Measurements from ENCODE around the gene BCL11A. TPM values are rescaled to one million over a fixed set of nuclear protein-coding genes. Genes with fewer than 3 reads are reported as not detected.

BCL11A gene
- polyA plus RNA-seq, 2 of the 4 experiments (the other 2 are of a cell fraction) = 0.12 to 0.13 TPM

DNA sequence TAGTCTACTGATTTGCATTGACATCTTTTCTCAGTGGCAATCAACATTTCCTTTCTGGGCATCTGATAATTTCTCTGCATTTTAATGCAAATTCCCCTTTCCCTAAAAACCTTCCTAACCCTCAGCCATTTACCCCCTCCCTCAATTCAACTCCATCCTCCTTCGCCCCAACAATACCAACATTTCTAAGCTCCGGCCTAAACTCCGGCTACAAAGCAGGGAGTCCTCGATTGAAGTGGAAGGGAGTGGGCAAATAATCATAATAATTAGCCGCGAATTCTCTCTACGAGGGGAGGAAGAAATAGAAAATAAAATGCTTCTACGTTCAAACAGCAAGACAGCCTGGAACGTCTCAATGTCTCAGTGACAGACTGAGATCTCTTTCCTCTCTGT is 4.6 kb downstream of the BCL11A start:
- no peak overlapping the region for H3K27ac ChIP-seq
- FAIRE-seq = no peak
- H3K4me1 ChIP-seq = peaks cover 29% of the 10 kb centered on the region
- CTCF ChIA-PET = interaction anchor here (0.9 to 2.6 kb wide), 6 partner anchors 9 to 33 kb away, joined by 3 to 37 read pairs (median 10); no protein-coding TSS in a partner anchor
- POLR2A ChIA-PET = no interaction called here
- ATAC-seq = no peak
- H3K4me3 ChIP-seq = no peak overlapping the region
- H3K4me2 ChIP-seq = no peak overlapping the region
- DNase-seq (ENCODE audit: low read depth in 1 of 2, low spot score in 1 of 2) = no peak
- H3K9me3 ChIP-seq = no peaks in the 10 kb centered on the region
- WGBS (ENCODE audit: missing lambda C conversion rate) = 75% methylated on average over 9 of the region's 9 CpGs
- no peak for TF ChIP-seq EP300 (IDR thresholded peaks at IDR 0.05)
- TF ChIP-seq BHLHE40 (IDR thresholded peaks at IDR 0.05; ENCODE audit: low read depth, low read length) = no peak
- no peak for TF ChIP-seq POLR2A (IDR thresholded peaks at IDR 0.05; ENCODE audit: low read length)
- no peak for TF ChIP-seq MAZ (IDR thresholded peaks at IDR 0.05; ENCODE audit: borderline replicate concordance, low read depth, low read length)
- no peak for TF ChIP-seq FOSL2 (IDR thresholded peaks at IDR 0.05)
- no peak for TF ChIP-seq FOSL2 (CRISPR knock-in tag; IDR thresholded peaks at IDR 0.05)
- no peak for TF ChIP-seq RNF2 (IDR thresholded peaks at IDR 0.05; ENCODE audit: borderline replicate concordance, low read depth)
- no peak for TF ChIP-seq KDM5A (IDR thresholded peaks at IDR 0.05)
- TF ChIP-seq FOXS1 (CRISPR knock-in tag; IDR thresholded peaks at IDR 0.05) = no peak
- no peak for TF ChIP-seq RAD21 (conservative IDR thresholded peaks at IDR 0.05 in 1 of 2, IDR thresholded peaks at IDR 0.05 in 1 of 2)
- TF ChIP-seq POLR2AphosphoS2 (conservative IDR thresholded peaks at IDR 0.05; ENCODE audit: low read length) = no peak
- no peak for TF ChIP-seq ESRRA (IDR thresholded peaks at IDR 0.05; ENCODE audit: borderline replicate concordance, low read length)
- TF ChIP-seq, protein P1, sequence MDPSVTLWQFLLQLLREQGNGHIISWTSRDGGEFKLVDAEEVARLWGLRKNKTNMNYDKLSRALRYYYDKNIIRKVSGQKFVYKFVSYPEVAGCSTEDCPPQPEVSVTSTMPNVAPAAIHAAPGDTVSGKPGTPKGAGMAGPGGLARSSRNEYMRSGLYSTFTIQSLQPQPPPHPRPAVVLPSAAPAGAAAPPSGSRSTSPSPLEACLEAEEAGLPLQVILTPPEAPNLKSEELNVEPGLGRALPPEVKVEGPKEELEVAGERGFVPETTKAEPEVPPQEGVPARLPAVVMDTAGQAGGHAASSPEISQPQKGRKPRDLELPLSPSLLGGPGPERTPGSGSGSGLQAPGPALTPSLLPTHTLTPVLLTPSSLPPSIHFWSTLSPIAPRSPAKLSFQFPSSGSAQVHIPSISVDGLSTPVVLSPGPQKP (IDR thresholded peaks at IDR 0.05; ENCODE audit: low read depth, low read length) = no peak
- TF ChIP-seq, protein P2, sequence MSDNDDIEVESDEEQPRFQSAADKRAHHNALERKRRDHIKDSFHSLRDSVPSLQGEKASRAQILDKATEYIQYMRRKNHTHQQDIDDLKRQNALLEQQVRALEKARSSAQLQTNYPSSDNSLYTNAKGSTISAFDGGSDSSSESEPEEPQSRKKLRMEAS (IDR thresholded peaks at IDR 0.05) = no peak
- TF ChIP-seq MAFK (IDR thresholded peaks at IDR 0.05; ENCODE audit: partially characterized antibody) = no peak
- TF ChIP-seq, protein P3, sequence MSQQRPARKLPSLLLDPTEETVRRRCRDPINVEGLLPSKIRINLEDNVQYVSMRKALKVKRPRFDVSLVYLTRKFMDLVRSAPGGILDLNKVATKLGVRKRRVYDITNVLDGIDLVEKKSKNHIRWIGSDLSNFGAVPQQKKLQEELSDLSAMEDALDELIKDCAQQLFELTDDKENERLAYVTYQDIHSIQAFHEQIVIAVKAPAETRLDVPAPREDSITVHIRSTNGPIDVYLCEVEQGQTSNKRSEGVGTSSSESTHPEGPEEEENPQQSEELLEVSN (IDR thresholded peaks at IDR 0.05; ENCODE audit: borderline replicate concordance, low read depth) = no peak
- no peak for TF ChIP-seq HOXB5 (CRISPR knock-in tag; IDR thresholded peaks at IDR 0.05)
- TF ChIP-seq MYC (IDR thresholded peaks at IDR 0.05; ENCODE audit: borderline replicate concordance, low read length) = no peak

DNA sequence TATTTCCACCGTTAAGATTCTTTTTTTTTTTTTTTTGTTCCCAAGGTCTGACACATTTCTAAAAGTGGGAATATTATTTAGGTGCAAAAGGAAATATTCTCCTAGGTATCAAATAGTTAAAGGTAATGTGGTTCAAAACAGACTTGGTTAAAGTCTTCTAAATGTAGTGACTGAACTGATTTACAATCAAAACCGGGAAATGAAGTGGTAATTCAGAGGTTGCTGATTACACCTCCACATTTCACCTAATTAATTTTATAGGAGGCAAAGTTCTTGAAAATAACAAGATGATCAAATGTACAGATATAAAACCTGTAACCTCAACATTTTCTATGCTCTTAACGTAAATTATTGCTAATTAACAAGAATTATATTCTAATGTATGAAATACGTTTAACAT is 5.1 kb downstream of the BCL11A start:
- 40% methylated on average over 4 of the region's 4 CpGs for WGBS (ENCODE audit: missing lambda C conversion rate)

More for the DNA sequence above, 5.1 kb downstream of the BCL11A start:
- TF ChIP-seq ESRRA (IDR thresholded peaks at IDR 0.05; ENCODE audit: borderline replicate concordance, low read length) (no peak), EP300 (IDR thresholded peaks at IDR 0.05) (no peak), POLR2A (IDR thresholded peaks at IDR 0.05; ENCODE audit: low read length) (no peak), RFX5 (IDR thresholded peaks at IDR 0.05) (no peak), NR3C1 (IDR thresholded peaks at IDR 0.05) (no peak), GATA3 (IDR thresholded peaks at IDR 0.05; ENCODE audit: borderline replicate concordance) (no peak), JUN (IDR thresholded peaks at IDR 0.05) (no peak), ZFP36 (IDR thresholded peaks at IDR 0.05; ENCODE audit: borderline replicate concordance, partially characterized antibody) (no peak), HOXB13 (CRISPR knock-in tag; IDR thresholded peaks at IDR 0.05; ENCODE audit: low read depth) (no peak), CEBPB (IDR thresholded peaks at IDR 0.05) (no peak), RAD21 (conservative IDR thresholded peaks at IDR 0.05 in 1 of 2, IDR thresholded peaks at IDR 0.05 in 1 of 2) (no peak), SREBF2 (IDR thresholded peaks at IDR 0.05) (no peak), PHF8 (IDR thresholded peaks at IDR 0.05; ENCODE audit: borderline replicate concordance, low read depth) (no peak)
- TF ChIP-seq, protein P4, sequence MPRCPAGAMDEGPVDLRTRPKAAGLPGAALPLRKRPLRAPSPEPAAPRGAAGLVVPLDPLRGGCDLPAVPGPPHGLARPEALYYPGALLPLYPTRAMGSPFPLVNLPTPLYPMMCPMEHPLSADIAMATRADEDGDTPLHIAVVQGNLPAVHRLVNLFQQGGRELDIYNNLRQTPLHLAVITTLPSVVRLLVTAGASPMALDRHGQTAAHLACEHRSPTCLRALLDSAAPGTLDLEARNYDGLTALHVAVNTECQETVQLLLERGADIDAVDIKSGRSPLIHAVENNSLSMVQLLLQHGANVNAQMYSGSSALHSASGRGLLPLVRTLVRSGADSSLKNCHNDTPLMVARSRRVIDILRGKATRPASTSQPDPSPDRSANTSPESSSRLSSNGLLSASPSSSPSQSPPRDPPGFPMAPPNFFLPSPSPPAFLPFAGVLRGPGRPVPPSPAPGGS (IDR thresholded peaks at IDR 0.05) = no peak
- TF ChIP-seq, protein P5, sequence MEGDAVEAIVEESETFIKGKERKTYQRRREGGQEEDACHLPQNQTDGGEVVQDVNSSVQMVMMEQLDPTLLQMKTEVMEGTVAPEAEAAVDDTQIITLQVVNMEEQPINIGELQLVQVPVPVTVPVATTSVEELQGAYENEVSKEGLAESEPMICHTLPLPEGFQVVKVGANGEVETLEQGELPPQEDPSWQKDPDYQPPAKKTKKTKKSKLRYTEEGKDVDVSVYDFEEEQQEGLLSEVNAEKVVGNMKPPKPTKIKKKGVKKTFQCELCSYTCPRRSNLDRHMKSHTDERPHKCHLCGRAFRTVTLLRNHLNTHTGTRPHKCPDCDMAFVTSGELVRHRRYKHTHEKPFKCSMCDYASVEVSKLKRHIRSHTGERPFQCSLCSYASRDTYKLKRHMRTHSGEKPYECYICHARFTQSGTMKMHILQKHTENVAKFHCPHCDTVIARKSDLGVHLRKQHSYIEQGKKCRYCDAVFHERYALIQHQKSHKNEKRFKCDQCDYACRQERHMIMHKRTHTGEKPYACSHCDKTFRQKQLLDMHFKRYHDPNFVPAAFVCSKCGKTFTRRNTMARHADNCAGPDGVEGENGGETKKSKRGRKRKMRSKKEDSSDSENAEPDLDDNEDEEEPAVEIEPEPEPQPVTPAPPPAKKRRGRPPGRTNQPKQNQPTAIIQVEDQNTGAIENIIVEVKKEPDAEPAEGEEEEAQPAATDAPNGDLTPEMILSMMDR (IDR thresholded peaks at IDR 0.05) = no peak
- TF ChIP-seq, protein P3 (IDR thresholded peaks at IDR 0.05; ENCODE audit: borderline replicate concordance, low read depth) = no peak
- TF ChIP-seq, protein P6, sequence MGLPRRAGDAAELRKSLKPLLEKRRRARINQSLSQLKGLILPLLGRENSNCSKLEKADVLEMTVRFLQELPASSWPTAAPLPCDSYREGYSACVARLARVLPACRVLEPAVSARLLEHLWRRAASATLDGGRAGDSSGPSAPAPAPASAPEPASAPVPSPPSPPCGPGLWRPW (IDR thresholded peaks at IDR 0.05) = no peak
- TF ChIP-seq, protein P2 (IDR thresholded peaks at IDR 0.05) = no peak
- ChIA-PET POLR2A (no interaction called here), CTCF (interaction anchor here (0.6 kb wide), 1 partner anchor 235 kb away, joined by 4 read pairs; no protein-coding TSS in a partner anchor)
- no peak overlapping the region for H3K4me2 ChIP-seq
- no peak overlapping the region for H3K4me3 ChIP-seq
- H3K4me1 ChIP-seq = peaks cover 29% of the 10 kb centered on the region
- no peak for DNase-seq (ENCODE audit: low read depth in 1 of 2, low spot score in 1 of 2)
- H3K9me3 ChIP-seq = no peaks in the 10 kb centered on the region
- FAIRE-seq = no peak
- no peak for ATAC-seq
- no peak overlapping the region for H3K27ac ChIP-seq
